Amniotic epithelial cell (primary cell): ENCODE measurements around the gene SFT2D1.

Experiments
- DNase-seq: peaks from one replicate; pipeline ENCODE4 v3.0.0-alpha.2; 2010; ENCODE audit warnings: low read depth

SFT2D1 gene

DNA sequence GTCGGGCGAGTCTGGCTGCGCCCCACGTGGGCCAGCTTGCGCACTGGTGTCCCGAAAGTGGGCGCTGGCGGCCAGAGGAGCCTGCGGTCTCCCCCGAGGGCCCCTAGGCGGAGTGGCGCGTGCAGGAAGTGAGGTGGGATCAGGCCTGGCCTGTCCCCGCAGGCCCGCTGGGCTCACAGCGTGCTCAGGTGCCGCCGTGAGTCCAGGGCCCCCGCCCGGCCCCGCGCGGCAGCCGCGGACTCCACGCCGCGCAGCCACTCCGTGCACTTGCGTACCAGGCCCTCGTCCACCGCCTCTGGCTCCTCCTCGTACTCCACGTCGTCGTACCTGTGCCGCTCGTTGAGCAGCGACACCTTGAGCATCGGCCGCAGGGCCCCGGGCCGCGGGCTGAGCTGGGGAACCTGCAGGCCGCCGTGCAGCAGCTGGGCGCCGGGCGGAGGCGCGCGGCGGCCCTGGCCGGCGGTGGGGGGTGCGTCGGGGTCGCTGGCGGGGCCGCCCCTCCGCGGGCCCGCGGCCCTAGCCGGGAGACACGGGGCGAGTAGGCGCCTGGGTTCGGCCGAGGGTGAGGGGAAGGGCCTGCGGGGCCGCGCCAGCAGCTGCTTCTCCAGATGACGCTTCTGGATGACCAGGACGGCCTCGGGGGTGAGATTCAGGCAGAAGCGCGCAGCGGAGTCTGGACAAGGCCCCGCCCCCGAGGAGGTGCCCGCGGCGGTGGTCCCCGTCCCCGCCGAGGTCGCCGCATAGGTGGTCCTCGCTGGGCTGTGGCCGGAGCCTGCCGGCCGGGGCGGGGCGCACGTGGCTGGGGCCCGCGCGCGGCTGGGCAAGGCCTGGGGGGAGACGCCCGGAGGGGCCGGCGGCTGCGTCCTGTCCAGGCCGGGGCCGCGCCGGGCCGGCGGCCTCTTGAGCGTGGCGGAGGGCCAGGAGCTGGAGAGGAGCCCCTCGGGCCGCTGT lies 35.0 kb downstream of the SFT2D1 start:
- no peak for DNase-seq

DNA sequence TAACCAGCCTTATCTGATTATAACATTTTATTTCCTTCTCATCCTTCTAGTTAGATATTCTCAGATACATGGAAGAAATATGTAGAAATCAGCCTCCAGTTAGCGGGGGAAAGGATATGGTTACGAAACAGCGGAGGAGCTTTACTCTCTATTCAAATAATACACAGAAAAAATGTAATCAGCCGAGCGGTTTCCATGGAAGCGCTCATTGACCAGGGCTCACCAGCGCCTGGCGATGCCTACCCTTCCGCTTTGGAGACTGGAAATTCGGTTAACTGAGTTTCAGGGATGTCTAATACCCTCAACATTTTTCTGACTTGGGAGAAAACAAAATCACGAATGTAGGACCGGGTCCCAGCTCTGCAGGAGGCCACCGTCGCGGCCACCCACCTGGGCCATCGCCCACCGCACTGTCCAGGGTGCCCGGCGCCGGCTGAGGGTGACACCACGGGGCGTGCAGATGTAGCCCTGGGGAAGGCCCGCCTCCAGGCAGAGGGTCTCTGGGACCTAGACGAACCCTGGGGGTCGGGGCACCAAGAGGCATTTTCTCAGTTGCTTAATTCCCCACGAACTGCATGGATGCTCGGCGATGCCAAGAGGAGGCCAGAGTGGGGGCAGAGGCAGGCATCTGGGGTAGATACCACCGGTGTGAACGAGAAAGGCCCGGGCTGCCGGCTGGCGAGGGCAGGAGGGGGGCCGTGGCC lies 35.8 kb downstream of the SFT2D1 start:
- peak; percentile 6 for DNase-seq

DNA sequence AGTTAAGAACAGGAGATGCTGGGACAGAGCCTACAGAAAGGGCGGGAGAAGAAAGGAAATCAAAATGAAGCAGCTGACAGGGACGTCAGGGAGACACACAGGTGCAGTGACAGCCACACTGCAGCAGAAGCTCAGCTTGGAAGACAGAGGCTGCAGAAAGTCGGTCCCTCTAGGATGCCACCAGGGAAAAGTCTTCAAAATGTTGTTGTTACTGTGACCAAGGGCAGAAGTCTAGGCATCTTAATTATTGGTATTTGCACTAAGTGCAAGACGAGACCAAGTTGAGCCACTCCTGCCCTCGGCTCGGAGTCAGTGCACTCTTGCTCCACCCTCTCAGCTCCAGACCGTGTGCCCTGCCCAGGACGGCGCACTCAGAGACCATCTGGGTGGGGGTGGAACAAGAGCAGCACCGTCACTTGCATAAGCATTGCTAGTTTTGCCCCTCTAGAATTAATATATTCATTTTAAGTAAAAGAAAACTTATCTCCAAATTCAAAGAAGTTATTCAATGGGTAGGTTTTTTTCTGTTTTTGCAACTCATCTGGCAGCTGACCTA lies 36.7 kb downstream of the SFT2D1 start:
- no peak for DNase-seq

DNA sequence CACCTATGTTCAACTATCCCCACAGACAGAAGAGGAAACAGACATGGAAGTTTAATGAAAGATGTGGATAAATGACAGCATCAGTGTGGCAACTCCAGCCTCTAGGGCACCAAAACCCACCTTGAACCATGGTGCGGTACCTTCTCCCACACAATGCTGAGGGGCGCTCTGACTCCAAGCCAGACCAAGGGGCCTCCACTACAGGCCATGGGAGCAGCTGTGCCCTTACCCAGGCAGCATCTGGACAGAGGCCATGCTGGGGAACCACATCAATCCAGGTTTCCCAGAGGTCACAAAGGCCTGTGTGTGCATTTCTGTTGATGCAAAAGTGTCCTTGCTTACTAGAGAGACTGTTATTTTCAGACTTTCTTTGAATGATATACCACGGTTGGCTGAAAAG lies 38.2 kb downstream of the SFT2D1 start:
- no peak for DNase-seq

DNA sequence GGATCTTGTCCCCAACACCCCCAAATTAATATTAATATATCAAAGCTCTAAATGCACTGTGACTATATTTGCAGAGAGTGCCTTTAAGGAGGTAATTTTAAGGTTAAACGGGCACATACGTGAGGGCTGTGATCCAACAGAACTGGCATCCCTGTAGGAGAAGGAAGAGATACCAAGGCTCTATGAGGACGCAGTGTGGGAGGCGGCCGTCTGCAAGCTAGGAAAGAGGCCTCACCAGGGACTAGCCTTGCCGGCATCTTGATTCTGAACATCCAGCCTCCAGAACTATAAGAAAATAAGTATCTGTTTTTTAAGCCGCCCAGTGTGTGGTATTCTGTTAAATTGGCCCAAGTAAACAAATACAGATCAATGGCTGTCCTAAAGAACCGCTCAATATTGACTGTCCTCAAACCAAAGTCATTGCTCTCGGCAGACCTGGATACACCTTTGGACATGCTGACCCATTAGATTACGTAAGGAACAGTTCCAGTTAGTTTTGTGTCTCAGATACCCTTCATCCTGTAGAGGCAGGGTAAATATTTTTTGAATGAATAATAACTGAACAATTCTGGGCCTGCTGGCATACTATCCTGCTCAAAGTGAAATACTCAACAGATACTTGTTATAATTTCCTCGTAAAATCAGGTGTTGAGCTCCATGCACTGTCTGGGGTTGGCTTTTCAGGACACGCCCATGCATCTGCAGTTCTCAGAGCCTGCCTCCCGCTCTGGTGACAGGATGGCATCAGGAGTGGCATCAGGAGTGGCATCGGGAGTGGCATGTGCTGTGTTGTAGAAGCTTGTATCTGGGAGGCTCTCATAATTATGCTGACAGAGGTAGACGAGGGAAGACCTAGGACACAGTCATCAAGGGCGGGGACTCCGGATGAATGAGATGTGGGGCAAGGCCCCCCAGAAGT lies 40.5 kb downstream of the SFT2D1 start:
- DNase-seq, result no peak

DNA sequence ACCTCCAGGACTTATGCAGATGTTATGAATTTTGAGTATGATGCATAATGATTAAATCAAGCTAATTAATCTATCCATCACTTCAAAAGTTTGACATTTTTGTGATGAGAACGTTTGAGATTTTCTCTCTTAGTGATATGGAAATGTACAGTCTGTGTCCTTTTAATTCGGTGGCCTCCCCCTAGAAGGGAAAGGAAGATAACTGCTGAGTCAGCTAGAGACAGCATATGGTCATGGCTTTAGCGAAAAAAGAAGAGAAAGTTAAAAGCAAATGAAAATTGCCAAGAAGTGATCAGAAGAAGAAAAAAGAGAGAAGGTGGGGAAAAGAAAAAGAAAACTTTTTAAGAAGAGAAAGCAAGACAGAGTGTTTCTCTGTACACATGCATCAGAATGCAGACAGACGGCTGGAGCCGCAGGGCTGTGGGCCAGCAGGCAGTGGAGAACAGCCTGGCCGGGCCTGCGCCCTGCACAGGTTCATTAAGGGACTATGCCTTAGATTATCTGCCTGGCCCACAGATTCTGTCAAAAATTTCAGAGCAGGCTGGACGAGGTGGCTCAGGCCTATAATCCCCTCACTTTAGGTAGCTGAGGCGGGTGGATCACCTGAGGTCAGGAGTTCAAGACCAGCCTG lies 41.9 kb downstream of the SFT2D1 start:
- no peak for DNase-seq

DNA sequence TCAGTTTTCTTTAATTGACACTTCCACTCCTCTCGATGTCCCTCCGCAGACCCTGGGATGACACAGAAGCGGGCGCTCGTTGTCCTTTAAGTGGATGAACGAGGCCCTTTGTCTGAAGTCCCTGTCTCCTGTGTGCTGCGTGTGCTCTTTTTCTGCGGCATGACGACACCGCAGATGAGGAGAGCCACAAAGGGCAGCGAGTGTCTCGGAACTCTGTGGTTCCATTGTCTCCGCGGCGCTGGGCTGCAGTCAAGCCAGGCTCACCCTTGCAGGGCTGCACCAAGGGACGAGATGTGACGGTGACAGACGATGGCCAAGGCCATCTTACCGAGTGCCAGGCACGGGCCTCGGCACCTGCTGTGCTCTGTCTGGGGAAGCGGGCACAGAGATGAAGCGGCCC lies 44.7 kb downstream of the SFT2D1 start:
- DNase-seq, result no peak

DNA sequence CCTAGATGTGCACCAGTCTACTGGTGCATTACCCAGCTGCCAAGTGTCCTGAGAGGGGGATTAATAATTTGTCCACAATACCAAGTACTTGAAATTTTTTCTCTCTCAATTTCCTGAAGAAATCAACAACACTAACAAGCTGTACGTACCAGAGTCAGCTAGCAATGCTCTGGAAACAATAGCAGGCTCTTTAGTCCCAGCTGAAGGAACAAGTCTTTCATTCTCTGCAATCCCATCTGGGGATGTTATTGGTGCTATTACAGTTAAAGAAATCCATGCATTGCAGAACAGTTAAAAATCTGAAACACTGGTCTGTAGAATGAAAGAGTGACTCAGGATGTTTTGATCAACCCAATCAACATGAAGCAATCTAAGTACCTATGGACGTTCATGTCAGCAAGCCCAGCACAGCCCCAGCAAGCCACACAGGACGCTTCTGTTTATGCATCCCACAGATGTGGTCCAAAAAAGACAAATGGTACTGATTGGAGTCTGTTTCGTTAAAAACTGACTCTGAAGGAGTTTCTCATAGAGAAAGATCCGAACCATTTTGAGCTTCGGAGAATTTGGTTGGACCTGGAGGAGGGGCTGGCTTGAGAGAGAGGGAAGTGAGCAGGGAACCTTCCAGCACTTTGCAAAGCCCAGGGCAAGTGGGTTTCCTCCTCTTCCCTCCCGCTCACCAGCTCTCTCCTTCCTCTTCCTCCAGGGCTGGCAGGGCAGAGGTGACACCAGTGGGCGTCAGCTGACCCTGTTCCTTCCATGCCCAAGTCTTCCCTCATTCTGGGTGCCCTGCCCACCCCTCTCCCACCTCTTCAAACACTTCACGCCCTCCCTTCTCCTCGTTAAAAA lies 46.1 kb downstream of the SFT2D1 start:
- DNase-seq, result no peak

DNA sequence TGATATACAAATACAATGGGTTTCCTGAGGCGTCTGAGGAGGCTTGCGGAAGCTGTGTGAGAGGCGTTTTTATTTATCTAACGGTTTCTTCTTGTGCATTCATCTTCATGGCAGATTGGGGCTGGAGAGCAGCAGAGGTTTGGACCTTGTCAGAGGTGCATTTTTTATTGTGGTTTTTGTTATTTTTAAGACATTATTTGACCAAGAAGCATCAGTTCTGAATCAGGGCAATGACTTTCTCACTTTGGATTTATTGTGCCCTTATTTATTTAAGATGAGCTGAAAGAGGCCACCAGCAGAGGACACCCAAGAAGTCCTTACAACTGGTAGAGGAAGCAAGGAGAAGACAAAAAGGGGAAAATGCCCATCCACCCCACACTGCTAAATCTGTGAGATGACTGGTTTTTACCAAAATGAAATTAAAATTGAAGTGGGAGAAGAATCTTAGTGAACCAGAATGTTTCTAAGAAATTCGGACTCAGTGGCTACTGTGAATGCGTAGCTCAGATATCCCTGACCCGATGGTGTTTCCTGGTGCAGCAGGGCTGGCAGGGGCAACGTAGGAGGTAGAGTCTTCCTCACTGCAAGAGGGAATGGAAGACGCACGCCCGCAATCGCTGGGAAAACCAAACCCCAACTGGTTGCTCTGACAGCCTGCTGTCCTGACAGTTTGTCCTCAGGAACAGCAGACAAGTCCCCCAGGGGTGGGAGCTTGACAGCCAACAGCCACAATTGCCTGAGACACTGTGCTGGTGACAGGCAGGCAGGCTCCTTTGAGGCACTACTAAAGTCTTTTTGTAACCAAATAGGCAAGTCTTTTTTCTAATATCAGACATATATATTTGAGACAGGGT lies 48.4 kb downstream of the SFT2D1 start:
- no peak for DNase-seq

DNA sequence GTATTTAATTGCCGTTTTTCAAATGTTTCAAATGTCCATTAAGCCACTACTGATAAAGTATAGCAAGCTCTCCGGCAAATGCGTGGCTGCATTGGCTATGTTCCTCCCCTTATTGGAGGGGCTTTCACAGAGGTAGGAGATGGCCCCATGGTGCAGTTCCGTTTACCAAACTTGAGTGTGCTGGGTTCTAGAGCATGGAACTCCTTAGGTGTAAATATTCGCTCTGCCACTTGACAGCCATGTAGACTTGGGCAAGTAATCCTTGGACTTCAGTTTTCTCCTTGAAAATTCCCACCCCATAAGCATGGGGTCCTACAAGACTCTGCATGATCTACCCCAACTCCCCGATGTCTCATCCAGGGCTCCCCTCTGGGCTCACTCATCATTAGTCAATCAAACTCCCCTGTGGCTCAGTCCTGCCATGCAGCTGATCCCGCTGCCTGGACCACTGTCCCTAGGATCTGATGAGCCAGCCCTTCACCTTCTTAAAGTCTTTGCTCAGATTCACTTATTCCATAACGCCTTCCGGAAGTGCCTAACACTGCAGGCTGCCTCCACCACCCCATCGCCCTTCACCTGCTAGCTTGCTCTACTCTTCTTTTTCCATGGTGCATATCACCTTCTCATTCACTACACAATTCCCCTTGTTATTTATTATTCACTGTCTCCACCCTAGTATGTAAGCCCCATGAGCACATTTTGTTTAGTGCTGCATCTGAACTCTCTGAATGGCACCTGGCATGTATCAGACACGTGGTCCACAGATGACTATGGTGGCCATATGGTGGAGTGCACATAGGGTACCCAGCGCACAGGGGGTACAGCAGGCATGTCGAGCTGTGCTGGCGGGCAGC lies 52.9 kb downstream of the SFT2D1 start:
- DNase-seq, result no peak

DNA sequence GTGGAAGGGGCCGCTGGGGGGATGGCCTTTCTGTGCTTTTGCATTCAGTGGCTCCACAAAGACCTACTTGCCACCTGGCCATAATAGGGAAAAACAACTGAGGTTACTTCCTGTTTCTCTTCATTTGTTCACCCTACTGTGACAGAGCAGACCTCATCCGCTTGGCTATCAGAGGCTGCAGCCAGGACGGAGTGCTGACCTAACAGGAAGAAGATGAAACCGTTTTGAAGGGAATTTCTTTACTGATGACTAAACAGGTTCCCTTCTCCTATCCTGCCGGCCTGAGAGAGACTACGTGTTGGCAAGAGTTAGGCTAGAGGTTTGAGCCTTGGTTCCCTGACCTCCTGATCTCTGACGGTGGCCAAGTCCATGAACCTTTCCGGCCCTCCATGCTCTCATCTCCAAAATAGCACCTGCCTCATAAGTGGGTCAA lies 55.5 kb downstream of the SFT2D1 start:
- DNase-seq, result peak; percentile 11

DNA sequence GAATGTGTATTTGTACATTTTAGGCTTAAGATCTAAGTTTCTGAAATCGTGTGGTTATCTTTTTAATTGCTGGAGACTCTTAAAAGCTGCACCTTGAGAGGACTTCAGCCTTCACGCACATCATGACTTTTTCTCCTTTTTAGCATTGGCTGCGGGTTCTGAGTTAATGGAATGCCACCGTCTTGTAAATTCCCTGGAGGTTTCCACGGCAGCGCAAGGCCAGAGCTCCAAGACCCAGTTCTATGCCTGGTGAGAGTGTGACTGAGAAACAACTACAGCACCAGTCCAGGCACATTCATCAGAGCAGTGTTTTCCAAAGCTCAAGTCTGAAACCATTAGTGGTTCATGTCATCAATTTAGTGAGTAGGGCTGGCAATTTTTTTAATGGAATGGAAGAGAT lies 57.1 kb downstream of the SFT2D1 start:
- no peak for DNase-seq

DNA sequence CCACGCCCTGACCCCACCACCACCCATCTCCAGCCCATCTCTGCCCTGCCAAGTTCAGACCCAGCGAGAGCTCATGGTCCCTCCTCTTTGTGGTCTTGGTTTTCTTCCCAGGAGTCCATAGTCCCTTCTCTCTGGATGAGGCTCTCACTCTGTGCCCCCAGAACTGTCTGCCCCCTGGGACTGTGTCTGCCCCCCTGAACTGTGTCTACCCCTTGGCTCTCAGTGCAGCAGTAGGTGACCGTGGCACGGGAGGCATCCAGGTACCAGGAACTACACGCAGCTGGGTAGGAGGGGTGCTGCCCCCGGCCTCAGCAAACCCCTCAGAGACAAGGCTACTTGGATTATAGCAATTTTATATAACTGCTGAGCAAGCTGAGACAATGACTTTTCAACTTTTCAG lies 57.7 kb downstream of the SFT2D1 start:
- DNase-seq, result no peak

DNA sequence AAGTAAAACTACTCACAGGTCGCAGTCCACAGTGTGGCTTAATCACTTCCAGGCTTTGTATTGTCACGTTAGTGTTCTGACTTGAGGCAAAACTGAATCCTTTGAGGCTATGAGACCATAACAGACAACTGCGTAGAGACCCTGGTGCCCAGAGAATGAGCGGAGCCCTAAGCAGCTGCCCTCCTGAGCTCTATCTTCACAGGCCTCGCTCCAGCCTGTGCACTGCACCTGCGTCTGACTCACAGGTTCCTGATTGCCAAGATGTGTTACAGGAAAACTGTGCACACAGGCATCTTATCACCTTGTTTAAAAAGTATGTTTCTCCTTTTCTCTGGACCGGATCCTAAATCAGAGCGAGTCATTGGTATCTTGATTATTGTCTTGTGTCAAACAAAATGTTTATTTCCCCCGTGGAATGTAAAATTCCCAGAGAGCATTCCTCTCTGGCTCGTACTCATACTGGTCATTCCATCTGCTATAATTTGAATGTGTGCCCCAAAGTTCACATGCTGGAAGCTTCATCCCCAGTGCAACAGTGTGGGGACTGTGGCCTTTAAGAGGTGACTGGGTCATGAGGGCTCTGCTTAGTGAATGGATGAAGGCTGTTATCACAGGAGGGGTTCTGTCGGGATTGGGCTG lies 59.8 kb downstream of the SFT2D1 start:
- DNase-seq, result no peak

DNA sequence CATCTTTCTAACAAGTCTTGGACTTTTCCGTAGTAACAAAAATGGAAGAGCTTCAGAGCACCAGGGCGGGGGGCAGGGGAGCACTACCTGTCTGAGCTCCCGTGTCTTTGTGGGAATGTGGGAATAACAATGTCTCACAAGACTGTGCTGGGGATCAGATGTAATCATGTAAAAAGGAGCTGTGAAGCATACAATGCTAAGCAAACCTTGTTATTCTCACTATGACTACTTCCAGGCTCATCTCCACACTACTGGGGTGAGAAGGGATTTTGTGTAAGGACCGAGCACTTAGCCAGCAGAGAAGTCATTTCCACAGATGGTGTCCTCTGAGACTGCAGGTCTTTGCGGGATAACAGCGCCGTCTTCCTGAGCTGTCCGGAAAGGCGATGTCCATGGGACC lies 61.2 kb downstream of the SFT2D1 start:
- no peak for DNase-seq

DNA sequence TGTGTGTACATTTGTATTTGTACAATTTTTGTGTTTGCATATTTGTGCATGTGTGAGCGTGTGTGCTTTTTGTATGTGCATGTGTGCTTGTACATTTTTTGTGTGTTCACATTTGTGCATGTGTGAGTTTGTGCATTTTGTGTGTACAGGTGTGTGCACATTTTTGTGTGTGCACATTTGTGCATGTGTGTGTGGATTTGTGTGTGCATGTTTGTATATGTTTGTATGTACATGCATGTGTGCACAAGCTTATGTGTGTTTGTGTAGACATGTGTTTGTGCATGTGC lies 63.0 kb downstream of the SFT2D1 start:
- no peak for DNase-seq

DNA sequence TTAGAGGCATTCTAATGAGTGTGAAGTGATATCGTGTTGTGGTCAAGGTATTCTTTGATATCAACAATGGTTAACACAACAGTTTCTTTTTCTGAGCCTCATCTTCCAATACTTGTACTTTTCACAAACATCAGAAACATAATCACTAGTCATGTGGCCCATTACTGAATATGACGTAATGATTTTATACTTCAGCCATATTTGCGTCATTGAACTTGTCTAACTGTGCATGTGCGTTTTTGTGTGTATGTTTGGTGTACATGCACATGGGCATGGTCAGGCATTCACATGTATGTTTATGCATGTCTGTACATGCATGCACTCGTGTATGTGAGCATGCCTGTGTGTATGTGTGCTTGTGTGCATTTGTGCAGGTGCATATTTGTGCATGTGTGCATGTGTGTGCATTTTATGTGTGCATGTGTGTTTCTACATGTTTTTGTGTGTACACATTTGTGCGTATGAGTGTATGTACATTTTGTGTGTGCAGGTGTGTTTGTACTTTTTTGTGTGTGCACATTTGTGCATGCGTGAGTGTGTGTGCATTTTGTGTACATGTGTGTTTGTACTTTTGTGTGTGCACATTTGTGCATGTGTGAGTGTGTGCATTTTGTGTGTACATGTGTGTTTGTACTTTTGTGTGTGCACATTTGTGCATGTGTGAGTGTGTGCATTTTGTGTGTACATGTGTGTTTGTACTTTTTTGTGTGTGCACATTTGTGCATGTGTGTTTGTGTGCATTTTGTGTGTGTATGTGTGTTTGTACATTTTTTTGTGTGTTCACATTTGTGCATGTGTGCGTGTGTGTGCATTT lies 63.6 kb downstream of the SFT2D1 start:
- DNase-seq, result no peak
